Measurements from ENCODE around the gene GFM2. TPM values are rescaled to one million over a fixed set of nuclear protein-coding genes. Genes with fewer than 3 reads are reported as not detected.
A peak's percentile ranks its signal among the peaks of the same experiment; 100 is the strongest.

Gene GFM2
- polyA plus RNA-seq, 1 donor from 2014 or later: 95.3 TPM

- H3K27me3 ChIP-seq (ENCODE audit: insufficient read depth, low read depth, low read length): no peaks in the 10 kb centered on the region
- no peak overlapping the region for H3K27ac ChIP-seq (ENCODE audit: low read length)
- H3K79me2 ChIP-seq (replicated peaks; ENCODE audit: insufficient read depth, low read length): peaks cover 52% of the 10 kb centered on the region
- no peaks in the 10 kb centered on the region for H3K9me3 ChIP-seq (ENCODE audit: low read length)
- H4K20me1 ChIP-seq (ENCODE audit: insufficient read depth): no peaks in the 10 kb centered on the region
- no peak overlapping the region for H2AFZ ChIP-seq (ENCODE audit: low read depth, low read length)
- TF ChIP-seq POLR2AphosphoS5 (IDR thresholded peaks at IDR 0.05) (no peak), TAF1 (IDR thresholded peaks at IDR 0.05; ENCODE audit: low read depth) (no peak), SMC3 (conservative IDR thresholded peaks at IDR 0.05; ENCODE audit: poor library complexity) (no peak), EP300 (conservative IDR thresholded peaks at IDR 0.05; ENCODE audit: poor library complexity, severe bottlenecking) (no peak), RAD21 (conservative IDR thresholded peaks at IDR 0.05) (no peak), MXI1 (conservative IDR thresholded peaks at IDR 0.05; ENCODE audit: poor library complexity, severe bottlenecking) (no peak), REST (IDR thresholded peaks at IDR 0.05; ENCODE audit: borderline replicate concordance) (no peak), CTCF (IDR thresholded peaks at IDR 0.05; ENCODE audit: poor library complexity, severe bottlenecking) (no peak), EZH2 (IDR thresholded peaks at IDR 0.05; ENCODE audit: borderline replicate concordance, insufficient read depth, low read length, poor library complexity, severe bottlenecking) (no peak)
- no peaks in the 10 kb centered on the region for H3F3A ChIP-seq (ENCODE audit: insufficient read depth, low read length, poor library complexity, severe bottlenecking)
- H3K4me3 ChIP-seq (ENCODE audit: low read length): peak overlapping the region; percentile 100
- no peaks in the 10 kb centered on the region for H3K36me3 ChIP-seq (ENCODE audit: insufficient read depth, low read length)
- no peaks in the 10 kb centered on the region for H3K9me2 ChIP-seq (ENCODE audit: insufficient read depth, low read length)
- H3K4me2 ChIP-seq (ENCODE audit: low read length): peak overlapping the region; percentile 68
- H3K9ac ChIP-seq (ENCODE audit: low read length): peak overlapping the region; percentile 89
Measured at GRCh38 chr5:74765929-74766328, 988 bp downstream of the GFM2 start.

- Histone ChIP-seq H3K9ac (ENCODE audit: low read length) (no peak overlapping the region), H3K4me3 (ENCODE audit: low read length) (peak overlapping the region; percentile 100), H3K4me2 (ENCODE audit: low read length) (peak overlapping the region; percentile 32), H3K36me3 (ENCODE audit: insufficient read depth, low read length) (no peaks in the 10 kb centered on the region), H3K9me2 (ENCODE audit: insufficient read depth, low read length) (no peaks in the 10 kb centered on the region), H3K27me3 (ENCODE audit: insufficient read depth, low read depth, low read length) (no peaks in the 10 kb centered on the region), H3K9me3 (ENCODE audit: low read length) (no peaks in the 10 kb centered on the region), H3K27ac (ENCODE audit: low read length) (no peak overlapping the region), H2AFZ (ENCODE audit: low read depth, low read length) (no peak overlapping the region), H3K79me2 (replicated peaks; ENCODE audit: insufficient read depth, low read length) (peaks cover 54% of the 10 kb centered on the region), H3F3A (ENCODE audit: insufficient read depth, low read length, poor library complexity, severe bottlenecking) (no peaks in the 10 kb centered on the region), H4K20me1 (ENCODE audit: insufficient read depth) (no peaks in the 10 kb centered on the region)
- no peak for TF ChIP-seq SMC3 (conservative IDR thresholded peaks at IDR 0.05; ENCODE audit: poor library complexity)
- no peak for TF ChIP-seq MXI1 (conservative IDR thresholded peaks at IDR 0.05; ENCODE audit: poor library complexity, severe bottlenecking)
- TF ChIP-seq REST (IDR thresholded peaks at IDR 0.05; ENCODE audit: borderline replicate concordance): no peak
- no peak for TF ChIP-seq RAD21 (conservative IDR thresholded peaks at IDR 0.05)
- TF ChIP-seq EP300 (conservative IDR thresholded peaks at IDR 0.05; ENCODE audit: poor library complexity, severe bottlenecking): no peak
- TF ChIP-seq TAF1 (IDR thresholded peaks at IDR 0.05; ENCODE audit: low read depth): no peak
- no peak for TF ChIP-seq CTCF (IDR thresholded peaks at IDR 0.05; ENCODE audit: poor library complexity, severe bottlenecking)
- TF ChIP-seq EZH2 (IDR thresholded peaks at IDR 0.05; ENCODE audit: borderline replicate concordance, insufficient read depth, low read length, poor library complexity, severe bottlenecking): no peak
- no peak for TF ChIP-seq POLR2AphosphoS5 (IDR thresholded peaks at IDR 0.05)
Measured at GRCh38 chr5:74765201-74765600, 1.7 kb downstream of the GFM2 start.
